Activated effector memory CD4-positive, alpha-beta T cell treated with anti-CD3 and anti-CD28 coated beads, Interleukin-2, amount 50 U/mL, for 16 hours (primary cell): ENCODE data around the gene TRIM16.
"Not testable (repeated sequence)": the region's sequence is repeated elsewhere in the genome, so short reads cannot be mapped to it uniquely, and the experiment has no call there.

ENCODE experiments used
- DNase-seq: peaks from one replicate; pipeline ENCODE4 v3.0.0-alpha.2; 2020

TRIM16 gene

GRCh38 chr17:15683824-15684478 lies at the start of gene TRIM16:
TSS of gene TRIM16 (minus strand) at chr17:15684311. CDS start at chr17:15651609, 32,702 bp downstream.
- peak; percentile 94 for DNase-seq

DNA sequence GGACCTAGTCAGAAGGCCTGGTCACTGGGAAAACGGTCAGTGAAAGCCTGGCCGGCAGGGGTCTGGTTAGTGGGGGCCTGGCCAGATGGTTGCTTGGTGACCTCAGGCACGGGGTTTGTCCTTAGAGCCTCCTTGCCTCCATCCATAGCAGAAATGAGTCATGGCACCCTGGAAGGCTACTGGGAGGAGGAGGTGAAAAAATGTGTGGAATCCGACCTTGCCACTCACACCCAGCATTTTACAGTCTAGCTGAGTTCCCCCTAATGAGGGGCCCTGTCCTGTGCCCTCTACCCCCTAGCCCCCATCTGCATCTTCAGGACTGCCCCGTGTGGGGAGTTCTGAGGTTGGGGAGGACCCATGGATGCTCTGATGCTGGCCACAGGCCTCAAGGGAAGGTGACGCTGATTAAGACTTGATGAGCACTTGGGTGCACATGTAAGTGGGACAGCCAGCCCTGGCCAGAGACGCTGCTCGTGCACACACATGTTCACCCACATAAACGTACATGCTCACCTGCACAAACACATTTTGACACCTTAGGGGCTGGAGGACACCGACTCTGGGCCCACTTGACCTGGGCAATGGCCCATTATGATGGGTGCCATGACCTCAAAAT lies 49.2 kb upstream of the TRIM16 start:
- not testable (repeated sequence) for DNase-seq

GRCh38 chr17:15731900-15732299 lies 47.8 kb upstream of the TRIM16 start, which contains the start of gene TBC1D26:
TSS of gene TBC1D26 (plus strand) at chr17:15732283. CDS start at chr17:15735349, 3,066 bp downstream.
- DNase-seq, result not testable (repeated sequence)

DNA sequence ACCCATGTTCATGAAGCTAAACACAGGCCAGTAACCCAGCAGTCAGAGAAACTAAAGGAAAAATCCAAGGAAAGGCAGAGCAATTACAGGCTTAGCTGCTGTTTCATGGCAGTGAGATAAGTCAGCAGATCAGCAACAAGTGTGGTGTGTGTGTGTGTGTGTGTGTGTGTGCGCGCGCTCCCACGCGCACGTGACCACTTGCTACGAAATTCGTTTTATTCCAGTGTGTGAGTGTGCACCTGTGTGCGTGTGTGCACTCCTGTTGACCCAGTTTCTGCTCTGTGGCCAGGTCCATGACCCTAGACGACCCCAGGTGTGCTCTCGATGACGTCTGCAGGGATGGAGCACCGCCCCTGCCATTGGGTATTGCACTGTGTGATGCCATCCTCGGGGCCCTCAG lies 46.4 kb upstream of the TRIM16 start:
- DNase-seq, result not testable (repeated sequence)

DNA sequence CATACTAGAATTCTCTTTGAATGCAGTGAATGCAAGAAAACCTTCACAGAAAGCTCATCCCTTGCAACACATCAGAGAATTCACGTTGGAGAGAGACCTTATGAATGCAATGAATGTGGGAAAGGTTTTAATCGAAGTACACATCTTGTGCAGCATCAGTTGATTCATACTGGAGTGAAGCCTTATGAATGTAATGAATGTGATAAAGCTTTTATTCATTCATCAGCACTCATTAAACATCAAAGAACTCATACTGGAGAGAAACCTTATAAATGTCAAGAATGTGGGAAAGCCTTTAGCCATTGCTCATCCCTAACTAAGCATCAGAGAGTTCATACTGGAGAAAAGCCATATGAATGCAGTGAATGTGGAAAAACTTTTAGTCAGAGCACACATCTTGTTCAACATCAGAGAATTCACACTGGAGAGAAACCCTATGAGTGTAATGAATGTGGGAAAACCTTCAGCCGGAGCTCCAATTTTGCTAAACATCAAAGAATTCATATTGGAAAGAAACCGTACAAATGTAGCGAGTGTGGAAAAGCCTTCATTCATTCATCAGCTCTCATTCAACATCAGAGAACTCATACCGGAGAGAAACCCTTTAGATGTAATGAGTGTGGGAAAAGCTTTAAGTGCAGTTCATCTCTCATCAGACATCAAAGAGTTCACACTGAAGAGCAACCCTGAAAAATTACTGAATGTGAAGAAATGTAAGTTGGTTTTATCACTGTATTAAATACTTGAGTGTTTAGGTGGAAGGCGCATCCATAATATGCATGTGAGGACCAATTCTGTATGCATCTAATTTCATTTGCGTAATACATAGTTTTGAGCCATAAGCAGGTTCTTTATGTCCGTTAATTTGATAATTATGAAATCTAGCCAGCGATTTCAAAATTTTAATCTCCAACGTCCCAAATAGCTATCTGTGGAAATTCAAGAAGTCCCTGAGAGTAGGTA lies 32.8 kb upstream of the TRIM16 start:
- not testable (repeated sequence) for DNase-seq

DNA sequence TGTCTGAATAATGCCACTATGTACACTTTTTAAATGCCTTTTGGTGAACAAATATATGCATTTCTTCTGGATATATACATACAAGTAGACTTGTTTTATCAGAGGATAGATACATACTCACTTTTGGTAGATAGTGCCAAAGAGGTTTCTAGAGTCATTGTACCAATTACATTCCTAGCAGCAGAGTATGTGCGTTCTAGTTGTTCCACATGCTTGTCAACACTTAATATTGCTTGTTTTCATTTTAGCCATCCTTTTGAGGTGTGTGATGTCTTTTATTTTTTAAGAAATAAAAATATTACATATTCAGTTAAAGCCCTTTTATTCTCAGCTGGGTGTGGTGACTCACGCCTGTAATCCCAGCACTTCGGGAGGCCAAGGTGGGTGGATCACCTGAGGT lies 24.8 kb upstream of the TRIM16 start:
- not testable (repeated sequence) for DNase-seq

GRCh38 chr17:15704813-15705212 lies 20.7 kb upstream of the TRIM16 start:
- not testable (repeated sequence) for DNase-seq

DNA sequence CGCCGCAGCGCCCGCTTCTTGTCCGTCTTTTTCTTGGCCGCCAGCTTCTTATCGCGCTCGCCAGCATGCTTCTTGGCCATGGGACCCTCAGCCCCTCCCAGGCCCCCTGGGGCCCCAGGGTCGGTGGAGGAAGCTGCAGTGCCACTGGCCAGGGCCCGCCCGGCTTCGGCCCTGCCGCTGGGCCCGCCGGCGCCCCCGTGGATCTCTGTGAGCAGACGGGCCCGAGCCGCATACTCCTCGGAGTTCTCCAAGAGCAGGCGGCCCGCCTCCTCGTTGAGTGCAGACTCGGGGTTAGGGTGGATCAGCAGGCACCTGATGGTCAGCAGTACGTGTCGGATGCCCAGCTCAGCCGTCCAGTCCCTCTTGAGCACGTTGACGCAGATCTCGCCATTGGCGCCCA lies 20.1 kb upstream of the TRIM16 start:
- DNase-seq, result not testable (repeated sequence)

DNA sequence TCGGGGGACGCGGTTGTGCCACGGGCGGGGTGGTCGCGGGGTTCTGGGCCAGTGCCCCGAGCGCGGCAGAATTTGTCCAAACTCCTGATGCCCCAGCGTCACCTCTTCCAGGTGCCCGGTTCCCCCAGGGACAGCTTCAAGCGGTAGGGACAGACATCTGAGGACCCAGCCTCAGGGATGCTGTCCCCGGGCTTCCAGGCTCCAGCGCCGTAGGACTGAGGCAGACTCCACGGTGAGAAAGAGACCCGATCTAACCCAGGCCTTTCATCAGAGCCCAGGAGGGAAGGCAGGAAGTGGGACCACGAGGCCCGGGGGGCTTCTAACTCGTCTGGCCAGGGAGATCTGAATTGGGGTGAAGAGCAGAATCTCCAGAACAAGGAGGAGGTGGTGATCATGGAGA lies 15.8 kb upstream of the TRIM16 start:
- DNase-seq, result not testable (repeated sequence)

- DNase-seq, result peak; percentile 98
Measured at GRCh38 chr17:15699413-15699924, 15.4 kb upstream of the TRIM16 start, which contains the start of gene ZNF286A. TSS of gene ZNF286A (plus strand) at chr17:15699752. CDS start at chr17:15700330, 578 bp downstream.

DNA sequence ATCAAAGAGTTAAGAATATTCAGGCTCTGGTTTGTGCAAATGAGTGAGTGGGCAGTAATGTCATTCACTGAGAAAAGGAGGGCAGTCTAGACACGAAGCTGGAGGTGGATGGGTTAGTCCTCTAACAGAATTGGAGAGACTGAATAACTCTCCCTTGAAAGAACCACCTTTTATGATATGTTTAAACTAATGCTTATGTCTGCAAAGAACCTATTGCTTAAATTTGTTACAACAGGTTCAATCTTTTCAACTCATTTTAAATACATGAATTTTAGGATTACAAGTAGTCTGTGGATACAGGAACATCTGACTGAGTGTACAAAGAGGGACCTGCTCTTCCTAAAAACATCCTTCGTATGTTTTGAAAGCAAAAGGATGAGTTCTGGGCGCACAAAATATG lies 14.9 kb upstream of the TRIM16 start:
- DNase-seq, result not testable (repeated sequence)

DNA sequence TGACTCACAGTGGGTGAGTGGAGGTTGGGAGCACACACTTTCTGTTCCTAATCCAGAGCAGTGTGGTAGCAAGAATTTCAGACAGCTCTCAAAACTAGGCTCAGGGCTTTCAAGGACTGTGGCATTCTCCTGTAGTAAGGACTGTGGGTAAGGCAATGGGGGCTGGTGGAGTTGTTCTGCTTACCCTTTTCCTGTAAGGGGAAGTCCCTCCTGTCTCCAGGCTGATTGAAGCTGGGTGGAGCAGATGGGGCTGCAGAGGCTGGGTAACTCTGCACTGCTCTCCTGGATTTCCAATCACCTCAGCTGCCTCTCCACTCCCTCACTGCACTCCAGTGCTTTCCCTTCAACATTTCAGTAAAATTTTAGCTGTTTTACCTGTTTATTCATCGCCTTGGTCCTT lies 3.4 kb upstream of the TRIM16 start:
- not testable (repeated sequence) for DNase-seq

- not testable (repeated sequence) for DNase-seq
Measured at GRCh38 chr17:15683135-15683534, 976 bp downstream of the TRIM16 start.

- not testable (repeated sequence) for DNase-seq
Measured at GRCh38 chr17:15675991-15676390, 8.1 kb downstream of the TRIM16 start.

DNA sequence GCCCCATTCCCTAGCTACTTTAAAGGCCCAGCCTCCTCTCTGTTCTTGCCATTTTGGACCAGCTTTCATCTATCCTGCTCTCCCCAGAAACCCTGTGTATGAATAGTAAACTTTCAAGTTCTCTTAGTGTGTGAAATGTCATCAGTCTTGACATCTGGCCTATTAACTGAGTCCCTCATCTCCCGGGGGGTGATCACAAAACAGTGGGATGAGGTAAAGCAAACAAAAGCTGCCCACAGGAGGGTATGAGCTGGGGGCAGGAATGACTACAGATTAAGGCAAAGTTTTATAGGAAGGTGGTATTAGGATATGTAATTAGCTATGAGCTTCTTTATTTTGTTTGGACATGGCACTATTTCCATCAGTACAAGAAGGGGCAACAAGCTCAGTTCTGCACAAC lies 9.5 kb downstream of the TRIM16 start:
- not testable (repeated sequence) for DNase-seq

DNA sequence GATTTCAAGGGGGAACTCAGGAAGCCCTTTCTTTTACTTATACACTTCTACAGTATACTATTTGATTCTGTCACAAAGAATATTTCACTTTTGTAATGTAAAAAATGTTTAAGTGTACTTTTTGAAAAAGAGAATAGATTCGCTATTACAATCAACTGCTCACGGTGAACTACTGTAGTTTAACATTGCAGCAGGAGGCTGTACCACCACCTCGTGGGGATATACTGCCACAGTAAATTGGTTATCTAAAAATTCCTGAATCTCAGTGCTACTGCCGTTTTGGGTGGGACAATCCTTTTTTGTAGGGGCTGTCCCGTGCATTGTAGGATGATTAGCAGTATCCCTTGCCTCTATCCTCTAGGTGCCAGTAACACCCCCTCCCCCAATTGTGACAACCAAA lies 14.6 kb downstream of the TRIM16 start:
- not testable (repeated sequence) for DNase-seq

DNA sequence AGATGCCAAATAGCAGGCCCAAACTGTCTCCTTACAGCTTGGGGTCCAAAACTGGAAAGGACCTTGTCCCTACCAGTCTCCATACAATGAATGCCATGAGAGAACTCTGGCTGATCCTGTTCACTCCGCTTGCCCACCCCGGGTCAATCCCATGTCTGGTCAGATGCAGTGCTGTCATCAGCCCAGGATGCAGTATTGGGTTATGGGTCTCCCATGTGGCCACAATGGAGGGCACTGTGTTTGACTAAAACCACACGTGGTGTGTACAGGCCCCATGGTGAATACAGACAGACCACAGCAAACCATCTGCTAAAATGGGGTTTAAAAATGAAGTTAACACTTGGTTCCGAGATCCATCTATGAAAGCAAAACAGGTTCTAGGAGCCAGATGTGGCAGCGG lies 20.4 kb downstream of the TRIM16 start:
- DNase-seq, result no peak

DNA sequence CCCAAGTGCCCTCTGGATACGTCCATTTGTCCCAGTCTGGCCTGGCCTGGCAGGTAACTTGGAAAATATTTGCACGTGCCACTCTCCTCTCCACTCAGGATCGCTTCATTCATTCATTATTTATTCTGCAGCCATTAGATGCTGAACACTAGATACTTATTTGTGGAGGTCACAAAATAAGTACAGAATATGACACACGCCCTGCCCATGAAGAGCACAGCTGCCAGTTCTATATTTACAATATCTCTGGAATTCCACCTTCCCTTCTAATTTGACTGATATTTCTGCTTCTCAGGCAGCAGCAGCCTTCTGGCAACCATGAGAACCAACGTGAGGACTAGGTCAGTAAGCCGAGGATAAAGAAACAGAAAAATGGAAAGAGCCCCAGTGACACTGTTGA lies 20.9 kb downstream of the TRIM16 start:
- DNase-seq, result no peak

- DNase-seq, result no peak
Measured at GRCh38 chr17:15662681-15663080, 21.4 kb downstream of the TRIM16 start.

DNA sequence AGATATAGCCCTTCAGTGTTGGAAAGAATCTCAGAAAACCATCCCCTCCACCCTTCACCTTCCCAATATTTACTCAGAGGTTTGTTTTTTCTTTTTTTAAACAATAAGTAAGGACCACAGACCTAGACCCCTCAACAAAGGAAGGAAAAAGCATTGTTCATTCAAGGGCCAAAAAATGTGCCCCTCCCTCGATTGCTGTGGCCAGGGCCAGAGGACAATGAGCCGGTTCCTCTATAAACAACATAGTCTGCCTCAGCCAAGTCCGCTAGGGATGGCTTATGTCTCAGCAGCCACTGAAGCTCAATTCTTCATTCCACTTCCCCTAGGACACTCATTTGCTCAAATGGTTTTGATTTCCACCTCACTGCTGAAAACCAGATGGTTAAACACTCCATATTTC lies 24.0 kb downstream of the TRIM16 start:
- no peak for DNase-seq

DNA sequence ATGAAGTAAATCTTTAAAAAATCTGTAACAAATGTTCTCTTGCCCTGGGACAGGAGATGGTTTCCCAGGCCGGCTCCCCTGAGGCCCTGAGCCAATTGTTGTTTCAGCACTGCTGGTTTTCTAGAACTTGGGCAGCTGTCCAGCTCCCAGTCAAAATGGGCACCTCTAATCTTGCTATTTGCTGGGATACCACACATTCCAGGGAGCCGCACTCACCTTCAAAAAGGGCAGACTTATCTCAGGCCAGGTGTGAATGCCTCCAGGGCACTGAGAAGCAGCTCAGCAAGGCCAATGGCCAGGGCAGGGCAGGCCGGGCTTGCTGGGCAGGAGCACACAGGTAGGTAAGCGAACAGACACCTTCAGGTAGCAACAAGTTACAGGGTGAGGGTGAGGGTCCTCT lies 24.4 kb downstream of the TRIM16 start:
- DNase-seq, result no peak

DNA sequence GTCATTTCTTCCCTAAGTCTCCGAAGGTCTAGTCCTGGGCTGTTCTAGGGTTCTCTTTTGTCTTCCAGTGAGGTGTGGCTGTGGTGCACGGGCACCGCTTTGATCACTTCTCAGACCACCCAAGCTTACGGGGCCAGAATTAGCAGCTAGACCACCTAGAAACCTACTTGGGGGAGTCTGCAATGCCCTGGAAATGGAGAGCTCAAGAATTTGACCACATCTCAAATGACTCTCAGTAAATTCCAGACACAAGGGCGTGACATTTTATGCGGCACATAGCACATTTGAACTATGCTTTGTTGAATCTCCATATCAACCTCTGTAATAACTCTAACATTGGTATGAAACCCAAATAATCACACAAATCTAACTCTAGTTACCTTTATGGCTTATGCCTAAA lies 24.9 kb downstream of the TRIM16 start:
- DNase-seq, result no peak

DNA sequence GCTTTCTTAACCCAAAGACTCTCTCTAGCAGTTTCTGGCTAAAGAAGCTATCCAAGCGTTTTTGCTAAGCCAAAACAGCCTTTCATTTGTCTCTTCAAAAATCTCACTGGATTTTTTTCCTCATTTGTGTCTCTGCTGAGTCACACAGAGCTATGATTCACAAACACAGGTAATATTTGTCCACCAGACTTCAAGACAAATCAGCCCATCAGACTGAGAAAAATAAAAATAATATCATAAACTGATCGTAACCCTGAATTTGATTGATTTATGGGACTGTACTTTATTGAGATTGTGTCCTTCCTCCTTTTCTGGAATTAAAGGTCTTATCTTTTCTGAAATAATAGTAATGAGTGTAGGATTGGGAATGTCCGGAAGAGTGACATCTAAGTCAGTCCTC lies 25.8 kb downstream of the TRIM16 start:
- no peak for DNase-seq
